DMS 273 (cell line): ENCODE measurements around the gene PFN4.
"Not testable (repeated sequence)": the region's sequence is repeated elsewhere in the genome, so short reads cannot be mapped to it uniquely, and the experiment has no call there.

Source experiments
- DNase-seq: peaks from one replicate; lab custom pipeline; 2025; ENCODE audit not compliant: unreplicated experiment; lab: John Stamatoyannopoulos, UW

The PFN4 gene

GRCh38 chr2:24123195-24123921 lies at the start of gene PFN4, which contains the start of gene FAM228B:
Gene PFN4, minus strand, starts transcription at chr2:24123334. Its CDS starts 799 bp downstream, at chr2:24122535.
Gene FAM228B, plus strand, starts transcription at chr2:24123469. Its CDS starts 893 bp downstream, at chr2:24124362.
- DNase-seq, result peak; percentile 87

GRCh38 chr2:24169023-24169422 lies 45.9 kb upstream of the PFN4 start:
- DNase-seq, result no peak

GRCh38 chr2:24164416-24164973 lies 41.4 kb upstream of the PFN4 start:
- DNase-seq, result peak; percentile 51

GRCh38 chr2:24163601-24164000 lies 40.5 kb upstream of the PFN4 start:
- DNase-seq, result no peak

- no peak for DNase-seq
These were observed 40.1 kb upstream of the PFN4 start for GRCh38 chr2:24163186-24163585.

- no peak for DNase-seq
These were observed 39.4 kb upstream of the PFN4 start for GRCh38 chr2:24162494-24162893.

GRCh38 chr2:24160761-24161160 lies 37.6 kb upstream of the PFN4 start:
- no peak for DNase-seq

GRCh38 chr2:24159708-24160107 lies 36.6 kb upstream of the PFN4 start:
- DNase-seq, result no peak

- no peak for DNase-seq
These were observed 35.0 kb upstream of the PFN4 start for GRCh38 chr2:24158131-24158530.

- DNase-seq, result peak; percentile 31
These were observed 30.3 kb upstream of the PFN4 start for GRCh38 chr2:24153478-24153877.

- DNase-seq, result no peak
These were observed 29.5 kb upstream of the PFN4 start for GRCh38 chr2:24152413-24153197.

- DNase-seq, result no peak
These were observed 24.2 kb upstream of the PFN4 start for GRCh38 chr2:24147364-24147763.

- not testable (repeated sequence) for DNase-seq
These were observed 17.2 kb upstream of the PFN4 start for GRCh38 chr2:24140305-24140704.

- no peak for DNase-seq
These were observed 9.4 kb upstream of the PFN4 start for GRCh38 chr2:24132543-24132942.

GRCh38 chr2:24125956-24126355 lies 2.8 kb upstream of the PFN4 start:
- DNase-seq, result no peak

GRCh38 chr2:24123922-24124580 lies 917 bp upstream of the PFN4 start:
- DNase-seq, result peak; percentile 70

GRCh38 chr2:24122366-24123194 lies 554 bp downstream of the PFN4 start:
- DNase-seq, result peak; percentile 34

GRCh38 chr2:24121469-24121868 lies 1.7 kb downstream of the PFN4 start:
- DNase-seq, result no peak

- no peak for DNase-seq
These were observed 2.1 kb downstream of the PFN4 start for GRCh38 chr2:24121066-24121465.

- DNase-seq, result peak; percentile 13
These were observed 5.2 kb downstream of the PFN4 start for GRCh38 chr2:24117902-24118301.

- DNase-seq, result no peak
These were observed 8.1 kb downstream of the PFN4 start for GRCh38 chr2:24115057-24115456.
